Nephron progenitor cell (in vitro differentiated cells): ENCODE results near the gene LCN15.

Experiments used
- DNase-seq: peaks from one replicate; pipeline ENCODE4 v3.0.0; 2021
- H3K27ac Mint-ChIP-seq: 2 replicates; pipeline ENCODE4 v1.8.0; 2021; ENCODE audit warnings: mild to moderate bottlenecking, moderate library complexity, mixed read lengths
- H3K27me3 Mint-ChIP-seq: 2 replicates; pipeline ENCODE4 v1.8.0; 2021; ENCODE audit warnings: mild to moderate bottlenecking, low read depth, mixed read lengths; ENCODE audit not compliant: poor library complexity
- H3K36me3 Mint-ChIP-seq: 2 replicates; pipeline ENCODE4 v1.8.0; 2021; ENCODE audit warnings: low read depth, mixed read lengths
- H3K4me1 Mint-ChIP-seq: 2 replicates; pipeline ENCODE4 v1.8.0; 2021; ENCODE audit warnings: mixed read lengths
- H3K4me3 Mint-ChIP-seq: 2 replicates; pipeline ENCODE4 v1.8.0; 2021; ENCODE audit warnings: mild to moderate bottlenecking, moderate library complexity, mixed read lengths
- H3K9me3 Mint-ChIP-seq: 2 replicates; pipeline ENCODE4 v1.8.0; 2021; ENCODE audit warnings: mild to moderate bottlenecking, moderate library complexity, mixed read lengths
- TF ChIP-seq, protein P1 (sequence below): fragments of 200-600 bp; sonication (generic); IDR thresholded peaks from 2 replicates; pipeline ENCODE4 v1.5.0; 2021; ENCODE audit warnings: antibody characterized with exemption

Gene LCN15

DNA sequence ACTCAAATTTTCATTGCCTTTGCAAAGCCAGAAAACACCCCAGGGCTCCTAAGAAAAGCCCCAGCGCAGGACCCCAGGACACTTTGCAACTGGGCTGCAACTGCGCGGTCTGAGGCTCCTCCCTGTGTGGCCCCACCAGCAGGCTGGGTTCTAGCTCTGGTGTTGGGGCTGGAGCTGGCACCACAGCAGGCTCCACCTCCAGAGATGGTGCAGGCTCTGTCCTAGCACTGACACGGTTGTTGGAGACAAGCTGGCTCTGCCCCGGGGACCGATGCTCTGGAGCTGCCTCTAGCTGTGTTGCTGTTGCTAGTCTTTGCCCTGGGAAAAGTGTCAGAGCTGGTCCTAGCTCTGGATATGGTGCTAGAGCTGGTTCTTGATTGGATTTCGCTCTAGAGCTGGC is 35.2 kb downstream of the LCN15 start:
- TF ChIP-seq, protein P1, sequence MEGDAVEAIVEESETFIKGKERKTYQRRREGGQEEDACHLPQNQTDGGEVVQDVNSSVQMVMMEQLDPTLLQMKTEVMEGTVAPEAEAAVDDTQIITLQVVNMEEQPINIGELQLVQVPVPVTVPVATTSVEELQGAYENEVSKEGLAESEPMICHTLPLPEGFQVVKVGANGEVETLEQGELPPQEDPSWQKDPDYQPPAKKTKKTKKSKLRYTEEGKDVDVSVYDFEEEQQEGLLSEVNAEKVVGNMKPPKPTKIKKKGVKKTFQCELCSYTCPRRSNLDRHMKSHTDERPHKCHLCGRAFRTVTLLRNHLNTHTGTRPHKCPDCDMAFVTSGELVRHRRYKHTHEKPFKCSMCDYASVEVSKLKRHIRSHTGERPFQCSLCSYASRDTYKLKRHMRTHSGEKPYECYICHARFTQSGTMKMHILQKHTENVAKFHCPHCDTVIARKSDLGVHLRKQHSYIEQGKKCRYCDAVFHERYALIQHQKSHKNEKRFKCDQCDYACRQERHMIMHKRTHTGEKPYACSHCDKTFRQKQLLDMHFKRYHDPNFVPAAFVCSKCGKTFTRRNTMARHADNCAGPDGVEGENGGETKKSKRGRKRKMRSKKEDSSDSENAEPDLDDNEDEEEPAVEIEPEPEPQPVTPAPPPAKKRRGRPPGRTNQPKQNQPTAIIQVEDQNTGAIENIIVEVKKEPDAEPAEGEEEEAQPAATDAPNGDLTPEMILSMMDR, result no peak
- no peak for DNase-seq
- Mint-ChIP-seq H3K36me3 (peaks cover 30% of the 10 kb centered on the region), H3K27me3 (peaks cover 16% of the 10 kb centered on the region), H3K4me3 (peak overlapping the region; percentile 75), H3K27ac (no peak overlapping the region), H3K9me3 (no peaks in the 10 kb centered on the region), H3K4me1 (peaks cover 43% of the 10 kb centered on the region)

DNA sequence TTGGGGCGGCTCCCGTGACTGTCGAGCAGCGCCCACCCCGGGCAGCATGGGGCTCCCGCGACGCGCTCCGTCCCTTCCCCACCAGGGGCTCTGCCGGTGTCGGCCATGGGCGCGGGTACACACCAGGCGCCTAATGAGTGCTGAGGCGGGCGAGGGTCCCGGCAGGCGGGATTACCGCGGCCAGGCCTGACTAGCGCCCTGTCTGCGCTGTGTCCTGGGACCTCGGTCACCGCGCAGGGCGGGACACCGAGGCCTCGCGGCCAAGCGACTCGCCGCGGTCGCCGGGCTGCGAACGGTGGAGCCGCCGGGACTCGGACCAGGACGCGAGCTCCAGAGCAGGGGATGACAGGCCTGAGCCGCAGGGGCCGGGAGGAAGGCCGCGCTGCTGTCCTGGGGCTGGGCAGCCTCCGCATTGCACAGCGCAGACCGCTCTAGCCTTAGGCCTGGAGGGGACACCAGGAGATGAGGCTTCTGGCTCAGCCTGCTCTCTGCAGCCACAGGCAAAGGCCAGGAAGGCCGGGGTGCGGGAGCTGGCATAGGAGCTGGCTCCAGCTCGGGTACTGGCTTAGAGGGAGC is 35.7 kb downstream of the LCN15 start:
- Mint-ChIP-seq H3K27ac (no peak overlapping the region), H3K27me3 (peaks cover 16% of the 10 kb centered on the region), H3K4me3 (peak overlapping the region; percentile 75), H3K9me3 (no peaks in the 10 kb centered on the region), H3K36me3 (peaks cover 35% of the 10 kb centered on the region), H3K4me1 (peaks cover 44% of the 10 kb centered on the region)
- TF ChIP-seq, protein P1, result no peak
- DNase-seq, result peak; percentile 67

DNA sequence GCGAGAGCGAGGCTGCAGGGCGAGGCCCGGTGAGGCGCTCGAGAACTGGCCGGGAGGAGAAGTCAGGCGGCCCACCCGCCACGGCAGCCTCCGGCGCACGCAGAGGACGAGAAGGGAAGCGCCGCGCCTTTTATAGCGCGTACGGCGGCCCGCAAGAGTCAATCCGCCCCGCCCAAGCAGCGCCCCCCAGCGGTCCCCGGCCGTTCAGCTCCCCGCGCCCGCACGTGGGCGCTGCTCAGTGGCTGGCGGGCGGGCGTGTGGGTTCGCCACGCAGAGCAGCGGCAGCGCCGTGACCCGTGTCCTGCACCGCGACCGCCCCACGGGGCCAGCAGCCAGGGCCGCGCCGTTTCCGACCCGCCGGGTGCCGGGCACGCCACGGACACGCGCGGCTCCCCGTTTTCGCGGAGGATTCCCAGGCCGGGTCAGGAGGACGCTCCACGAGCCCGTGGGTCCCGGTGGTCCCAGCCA is 36.2 kb downstream of the LCN15 start:
- Mint-ChIP-seq H3K27ac (no peak overlapping the region), H3K4me3 (peak overlapping the region; percentile 98), H3K4me1 (peaks cover 44% of the 10 kb centered on the region), H3K9me3 (no peaks in the 10 kb centered on the region), H3K27me3 (peaks cover 13% of the 10 kb centered on the region), H3K36me3 (peaks cover 36% of the 10 kb centered on the region)
- TF ChIP-seq, protein P1, result peak; percentile 71
- peak; percentile 94 for DNase-seq

DNA sequence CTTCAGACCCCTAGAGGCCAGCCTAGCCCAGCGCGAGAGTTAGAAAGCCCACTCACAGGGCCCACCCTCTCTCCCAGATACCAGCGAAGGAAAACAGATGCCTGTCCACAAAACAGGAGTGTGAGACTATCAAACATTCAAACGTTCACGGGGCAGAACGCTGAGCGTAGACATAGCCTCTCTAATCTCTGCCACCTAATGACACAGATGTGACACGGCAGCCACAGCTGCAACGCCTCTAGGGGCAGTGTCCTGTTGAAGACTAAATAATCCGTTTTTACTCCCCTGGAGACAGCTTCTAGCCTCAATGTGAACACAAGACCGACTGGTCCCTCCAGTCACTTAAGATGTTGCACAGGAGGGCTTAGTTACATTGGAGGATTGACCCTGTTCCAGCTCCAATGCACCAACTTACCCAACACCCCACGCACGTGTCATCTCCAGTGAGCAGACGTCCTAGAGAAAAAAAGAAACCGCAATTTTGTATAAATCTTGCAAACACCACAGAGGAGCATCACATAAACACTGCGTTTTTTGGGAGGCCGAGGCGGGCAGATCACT is 37.6 kb downstream of the LCN15 start:
- Mint-ChIP-seq H3K4me1 (peaks cover 35% of the 10 kb centered on the region), H3K4me3 (peak overlapping the region; percentile 98), H3K27ac (peak overlapping the region; percentile 52), H3K27me3 (peaks cover 10% of the 10 kb centered on the region), H3K9me3 (no peaks in the 10 kb centered on the region), H3K36me3 (peaks cover 36% of the 10 kb centered on the region)
- TF ChIP-seq, protein P1, result peak; percentile 27
- DNase-seq, result no peak

DNA sequence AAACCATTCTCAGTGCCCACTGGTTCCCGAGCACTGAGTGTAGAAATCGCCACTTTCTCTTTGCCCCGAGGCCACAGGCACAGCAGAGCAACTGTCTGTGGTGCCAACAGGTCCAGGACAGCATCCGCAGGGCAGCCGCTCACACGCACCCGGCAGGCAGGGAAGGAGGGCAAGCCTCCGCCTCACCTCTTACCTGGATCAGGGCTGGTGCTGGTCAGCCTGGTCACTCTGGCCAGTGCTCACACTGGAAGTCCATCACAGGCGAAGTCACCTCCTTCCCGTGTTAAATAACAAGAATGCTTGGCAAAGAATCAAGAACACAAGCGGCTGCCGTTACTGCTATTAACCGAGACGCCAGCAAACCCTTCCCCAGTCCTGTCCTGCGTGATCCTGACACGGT is 38.2 kb downstream of the LCN15 start:
- Mint-ChIP-seq H3K4me3 (peak overlapping the region; percentile 98), H3K36me3 (peaks cover 36% of the 10 kb centered on the region), H3K27ac (peak overlapping the region; percentile 52)

More for the DNA sequence above, 38.2 kb downstream of the LCN15 start:
- Mint-ChIP-seq H3K27me3 (peaks cover 8% of the 10 kb centered on the region), H3K9me3 (no peaks in the 10 kb centered on the region), H3K4me1 (peaks cover 37% of the 10 kb centered on the region)
- TF ChIP-seq, protein P1, result no peak
- no peak for DNase-seq
